Measurements from ENCODE around the gene CNTNAP5.

The CNTNAP5 gene

DNA sequence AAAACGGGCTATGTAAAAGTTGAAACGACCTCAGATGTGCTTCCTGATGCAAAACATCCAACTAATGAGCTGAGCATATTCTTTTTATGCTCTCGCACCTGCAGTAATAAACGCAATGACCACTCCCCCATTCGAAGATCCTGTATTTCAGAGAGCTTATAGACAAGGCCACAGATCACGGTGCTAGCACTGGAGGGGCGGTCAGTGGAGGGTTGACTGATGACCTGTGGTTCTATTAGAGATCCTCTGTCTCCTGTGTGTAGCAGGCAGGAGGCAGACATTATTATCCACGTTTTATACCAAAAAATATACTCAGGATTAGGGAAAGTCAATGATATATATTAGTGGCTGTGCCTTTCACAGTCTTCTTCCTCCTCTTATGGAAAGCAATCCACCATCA, 457.0 kb downstream of the CNTNAP5 start:
- DNase-seq = no peak

DNA sequence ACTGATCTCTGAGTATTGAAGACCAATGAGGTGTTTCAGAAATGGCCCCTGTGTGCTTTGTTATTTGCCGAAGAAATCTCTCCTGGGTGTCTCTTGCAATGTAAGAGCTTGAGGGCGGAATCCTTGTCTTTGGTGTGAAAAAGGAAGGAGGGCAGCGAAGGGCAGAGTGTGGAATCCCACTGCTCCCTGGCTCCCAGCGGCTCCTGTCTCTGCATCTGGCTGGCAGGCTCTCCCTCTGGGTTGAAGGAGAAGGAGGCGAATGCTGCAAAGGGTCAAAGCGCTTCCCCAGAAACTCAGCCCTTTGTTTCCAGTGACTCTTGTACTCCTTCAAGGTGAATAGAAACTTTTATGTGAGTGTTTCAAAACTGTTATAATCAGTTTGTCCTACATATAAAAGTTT, 457.5 kb downstream of the CNTNAP5 start:
- DNase-seq = no peak

DNA sequence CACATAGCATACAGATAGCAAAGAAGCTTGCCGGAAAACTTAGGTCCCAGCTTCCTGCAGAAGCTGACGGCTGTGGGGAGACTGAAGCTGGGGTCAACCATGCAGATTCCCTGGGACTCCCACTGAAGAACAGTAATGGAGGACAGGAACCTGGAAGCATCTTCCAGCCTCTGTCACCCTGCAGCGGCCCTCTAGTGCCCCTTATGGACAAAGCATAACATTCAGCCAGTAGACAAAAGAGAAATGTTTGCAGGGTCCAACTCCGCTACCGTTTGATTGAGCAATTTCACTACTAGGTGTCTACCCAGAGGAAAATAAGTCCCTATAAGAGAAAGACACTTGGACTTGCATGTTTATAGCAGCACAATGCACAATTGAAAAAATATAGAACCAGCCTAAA, 460.6 kb downstream of the CNTNAP5 start:
- no peak for DNase-seq

DNA sequence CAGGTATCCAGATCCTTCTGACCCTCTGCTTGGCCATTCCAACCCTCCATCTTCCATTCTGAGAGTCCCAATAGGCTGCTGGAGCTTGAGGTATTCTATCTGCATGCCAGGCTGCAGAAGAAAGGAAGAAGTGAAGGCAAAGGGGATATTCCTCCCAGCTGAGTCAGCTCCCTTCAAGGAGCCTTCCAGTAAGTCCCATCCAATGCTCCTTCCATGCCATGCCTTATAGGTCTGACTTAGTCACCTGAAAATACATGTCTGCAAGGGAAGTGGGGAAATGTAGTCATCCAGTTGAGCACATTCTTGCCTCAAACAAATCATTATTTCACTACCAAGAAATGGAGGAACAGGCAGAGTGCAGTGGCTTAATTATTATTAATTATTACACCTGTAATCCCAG, 464.6 kb downstream of the CNTNAP5 start:
- DNase-seq = no peak

DNA sequence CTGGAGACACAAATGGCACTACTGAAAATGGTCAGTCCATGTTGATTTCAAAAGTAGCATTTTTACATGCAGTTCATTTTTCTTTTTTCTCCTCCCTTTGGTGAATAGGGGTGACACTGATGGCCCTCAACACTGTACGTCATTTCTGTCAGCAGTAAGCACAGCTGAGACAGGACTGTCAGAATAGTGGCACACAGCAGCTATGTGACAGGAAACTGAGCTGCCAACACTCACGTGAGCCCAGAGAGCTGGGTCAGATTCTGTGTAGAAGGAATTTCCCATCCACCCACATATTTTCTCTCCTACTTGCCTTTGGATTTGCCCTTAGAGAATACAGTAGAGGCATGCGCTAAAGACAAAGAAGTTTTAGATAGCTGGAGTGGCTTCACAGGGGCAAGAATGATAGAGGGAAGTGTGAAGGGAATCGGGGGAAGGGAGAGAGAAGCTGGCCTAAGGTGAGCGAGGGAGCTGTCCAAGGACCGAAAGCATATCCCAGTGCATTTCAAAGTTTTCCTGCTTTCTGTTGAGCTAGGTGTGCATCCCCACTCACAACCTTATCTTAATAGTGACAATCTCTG, 476.6 kb downstream of the CNTNAP5 start:
- no peak for DNase-seq

DNA sequence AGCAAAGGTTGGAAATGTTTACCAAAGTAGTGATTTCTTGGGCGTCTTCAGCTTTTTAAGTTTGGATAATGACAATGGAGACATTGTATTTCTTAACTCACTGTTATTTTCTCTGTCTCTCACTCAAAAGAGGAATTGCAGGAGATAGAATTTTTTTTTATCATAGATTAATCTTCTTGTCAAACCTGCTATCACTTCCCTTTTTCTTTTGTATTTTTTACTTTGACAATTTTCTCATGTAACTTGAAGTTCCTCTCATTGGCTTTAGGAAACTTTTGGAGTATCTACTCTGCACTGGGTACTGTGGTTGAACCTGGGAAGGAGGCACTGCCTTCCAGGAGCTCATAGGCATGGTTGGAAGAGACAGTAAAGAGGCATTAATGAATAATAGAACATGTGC, 489.1 kb downstream of the CNTNAP5 start:
- no peak for DNase-seq

DNA sequence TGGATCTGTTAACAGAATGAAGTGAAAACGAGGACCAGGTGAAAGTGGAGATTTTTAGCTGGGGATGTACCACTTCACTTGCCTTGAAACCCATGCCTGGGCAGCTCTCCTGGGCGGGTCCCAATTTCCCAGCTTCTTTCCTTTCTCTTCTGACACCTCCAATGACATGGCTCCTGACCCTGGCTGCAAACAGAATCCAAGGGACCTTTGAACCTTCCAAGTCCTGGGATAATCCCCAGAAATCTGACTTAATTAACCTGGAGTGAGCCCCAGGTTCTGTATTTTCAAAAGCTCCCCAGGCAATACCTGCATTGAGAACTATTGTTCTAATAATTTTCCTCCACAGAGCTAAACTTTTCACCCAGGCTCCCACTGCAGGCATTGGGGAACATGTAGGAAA, 495.9 kb downstream of the CNTNAP5 start:
- no peak for DNase-seq

DNA sequence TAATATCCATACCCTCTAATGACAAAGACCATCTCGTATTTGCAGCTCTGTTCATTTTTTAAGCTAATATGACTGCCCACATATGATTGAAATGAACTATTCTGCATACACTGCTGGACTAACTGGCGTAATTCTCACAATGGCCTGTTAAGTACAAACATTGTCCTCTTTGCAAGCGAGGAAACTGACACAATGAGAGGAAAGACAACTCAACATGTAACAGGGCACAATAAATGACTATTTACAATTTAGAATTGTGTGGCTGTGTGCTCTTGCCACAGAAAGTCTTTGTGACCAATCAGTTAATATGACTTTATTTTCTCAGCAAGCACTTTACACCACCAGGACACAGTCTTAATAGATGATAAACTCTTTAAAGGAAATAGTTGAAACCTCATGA, 498.0 kb downstream of the CNTNAP5 start:
- no peak for DNase-seq

DNA sequence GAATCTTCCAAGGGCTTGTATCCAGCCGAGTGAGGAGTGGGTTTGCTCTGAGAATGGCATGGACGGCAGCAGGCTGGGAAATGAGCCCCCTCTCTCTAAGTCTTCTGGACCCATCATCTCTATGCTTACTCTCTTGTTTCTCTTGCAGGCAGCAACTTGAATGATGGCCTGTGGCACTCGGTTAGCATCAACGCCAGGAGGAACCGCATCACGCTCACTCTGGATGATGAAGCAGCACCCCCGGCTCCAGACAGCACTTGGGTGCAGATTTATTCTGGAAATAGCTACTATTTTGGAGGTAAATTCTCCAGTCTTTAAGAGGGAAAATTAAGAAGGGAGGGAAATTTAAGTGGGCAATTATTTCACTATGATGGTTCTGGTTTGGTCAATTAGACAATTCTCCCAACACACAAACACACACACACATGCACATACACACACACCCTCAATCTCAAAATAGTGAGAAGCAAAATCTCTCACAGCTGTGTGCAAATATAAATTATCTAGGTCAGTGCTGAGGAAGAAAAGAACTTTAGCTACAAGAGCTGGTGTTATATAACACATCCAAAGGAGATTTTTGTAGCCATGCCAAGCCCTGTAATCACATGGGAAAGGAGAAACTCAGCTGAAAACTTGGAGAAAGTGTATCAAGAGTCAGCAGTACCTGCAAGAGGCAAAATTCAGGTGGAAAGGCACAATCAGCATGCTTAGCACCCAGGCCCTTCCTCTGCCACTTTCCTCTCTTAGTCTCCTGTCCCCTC, 499.2 kb downstream of the CNTNAP5 start:
- no peak for DNase-seq

DNA sequence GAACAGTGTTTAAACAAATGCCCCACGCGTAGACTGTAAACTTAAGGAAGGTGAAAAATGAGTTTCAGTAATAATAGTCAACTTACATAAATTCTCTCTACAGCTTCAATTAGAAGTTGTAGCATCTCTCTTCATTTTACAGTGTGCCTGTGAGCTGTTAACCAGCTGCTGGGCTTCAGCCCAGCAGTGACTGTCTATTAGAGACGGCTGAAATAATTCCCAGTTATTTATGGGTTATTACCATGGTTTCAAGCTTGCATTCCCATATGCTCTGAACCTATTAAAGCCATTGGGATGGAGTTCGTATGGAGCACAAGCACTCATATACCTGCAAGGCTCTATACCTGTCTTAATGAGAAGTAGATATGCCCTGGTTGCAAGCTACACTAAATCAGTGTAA, 501.1 kb downstream of the CNTNAP5 start:
- no peak for DNase-seq

DNA sequence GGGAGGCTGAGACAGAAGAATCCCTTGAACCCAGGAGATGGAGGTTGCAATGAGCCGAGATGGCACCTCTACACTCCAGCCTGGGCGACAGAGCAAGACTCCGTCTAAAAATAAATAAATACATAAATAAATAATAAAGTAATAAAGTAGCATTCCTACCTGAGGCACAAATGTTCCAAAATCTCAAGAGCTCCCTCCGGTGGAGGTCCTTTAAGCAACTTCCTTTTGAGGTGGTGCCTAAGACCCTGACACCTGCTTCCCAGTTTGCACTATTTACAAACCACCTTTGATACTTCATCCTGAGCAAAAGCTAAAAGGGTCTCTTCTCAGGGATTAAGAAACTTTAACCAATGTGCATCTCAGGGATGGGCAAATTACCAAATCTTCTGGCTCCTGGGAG, 505.1 kb downstream of the CNTNAP5 start:
- DNase-seq = no peak

DNA sequence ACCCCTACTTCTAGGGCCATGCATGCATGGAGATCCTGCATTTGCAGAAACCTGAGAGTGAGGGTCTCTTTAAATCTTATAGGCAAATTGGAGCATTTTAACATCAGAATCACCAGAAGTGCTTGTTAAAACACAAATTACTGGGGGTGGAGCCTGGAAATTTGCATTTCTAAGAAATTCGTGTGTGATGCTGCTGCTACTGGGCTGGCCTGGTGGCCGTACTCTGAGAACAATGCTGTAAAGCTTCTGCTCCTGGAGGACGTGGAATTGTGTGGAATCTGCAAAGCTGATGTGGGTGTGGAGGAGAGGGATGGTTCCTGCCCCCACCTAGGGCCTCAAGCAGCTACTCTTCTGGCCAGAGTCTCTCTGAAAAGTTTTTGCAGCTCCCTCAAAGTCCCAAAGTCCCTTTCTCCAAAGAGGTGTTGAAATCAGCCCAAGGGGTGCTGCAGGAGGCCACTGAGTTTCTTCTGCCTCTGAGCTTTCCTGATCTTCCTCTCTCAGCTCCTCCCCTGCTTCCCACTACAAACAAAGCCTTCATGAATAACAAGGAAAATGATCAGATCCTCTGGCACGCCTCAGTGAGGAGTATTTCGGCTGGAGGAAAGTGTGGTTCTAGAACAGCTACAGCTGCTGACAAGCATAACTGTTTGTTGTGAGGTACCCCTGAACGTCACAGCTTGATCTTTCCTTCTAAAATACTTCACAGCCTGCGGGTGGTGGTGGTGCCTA, 508.3 kb downstream of the CNTNAP5 start:
- no peak for DNase-seq

DNA sequence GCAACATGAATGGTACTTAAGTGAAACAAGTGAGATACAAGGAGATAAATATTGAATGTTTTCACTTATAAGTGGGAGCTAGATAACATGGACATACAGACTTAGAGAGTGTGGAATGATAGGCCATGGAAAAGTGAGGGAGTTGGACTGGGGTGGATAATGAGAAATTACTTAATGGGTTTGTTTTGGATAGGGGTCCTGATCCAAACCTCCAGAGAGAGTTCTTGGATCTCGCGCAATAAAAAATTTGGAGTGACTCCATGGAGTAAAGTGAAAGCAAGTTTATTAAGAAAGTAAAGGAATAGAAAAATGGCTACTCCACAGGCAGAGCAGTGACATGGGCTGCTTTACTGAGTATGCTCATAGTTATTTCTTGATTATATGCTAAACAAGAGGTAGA, 508.9 kb downstream of the CNTNAP5 start:
- no peak for DNase-seq

DNA sequence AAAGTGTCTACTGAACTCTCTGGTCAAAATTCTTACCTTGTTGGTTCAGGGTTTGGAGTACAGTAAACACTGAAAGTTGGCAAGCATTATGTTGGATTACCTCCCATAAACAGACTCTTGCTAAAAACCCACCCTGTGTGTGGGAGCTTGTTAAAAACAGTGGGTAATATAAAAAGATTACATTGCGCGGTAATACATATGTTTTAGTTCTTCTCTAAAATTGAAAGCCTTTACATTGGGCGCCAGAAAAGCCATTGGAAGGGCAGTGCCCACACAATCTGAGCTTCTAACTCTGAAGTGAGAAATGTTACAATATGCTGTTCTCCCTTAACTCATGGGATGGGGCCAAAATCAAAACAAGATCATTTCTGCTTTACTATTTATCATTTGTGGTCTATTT, 510.7 kb downstream of the CNTNAP5 start:
- no peak for DNase-seq

DNA sequence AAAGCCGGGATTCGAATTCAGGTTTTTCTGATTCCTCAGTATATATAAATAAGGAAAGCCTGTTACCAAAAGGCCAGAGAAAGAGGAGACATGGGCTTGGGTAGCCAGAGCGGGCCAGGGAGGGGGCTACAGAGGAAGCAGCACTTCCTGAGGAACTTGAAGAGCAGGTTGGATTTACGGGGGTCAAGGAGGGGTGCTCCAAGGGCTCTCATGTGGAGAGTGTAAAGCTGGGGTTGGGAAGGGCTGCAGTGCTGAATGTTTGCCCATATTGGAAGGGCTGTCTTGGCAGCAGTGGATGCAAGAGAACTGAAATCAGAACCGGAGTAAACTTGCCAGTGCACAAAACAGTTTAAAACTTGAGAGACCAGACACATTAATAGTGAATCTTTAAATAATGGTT, 511.5 kb downstream of the CNTNAP5 start:
- no peak for DNase-seq

DNA sequence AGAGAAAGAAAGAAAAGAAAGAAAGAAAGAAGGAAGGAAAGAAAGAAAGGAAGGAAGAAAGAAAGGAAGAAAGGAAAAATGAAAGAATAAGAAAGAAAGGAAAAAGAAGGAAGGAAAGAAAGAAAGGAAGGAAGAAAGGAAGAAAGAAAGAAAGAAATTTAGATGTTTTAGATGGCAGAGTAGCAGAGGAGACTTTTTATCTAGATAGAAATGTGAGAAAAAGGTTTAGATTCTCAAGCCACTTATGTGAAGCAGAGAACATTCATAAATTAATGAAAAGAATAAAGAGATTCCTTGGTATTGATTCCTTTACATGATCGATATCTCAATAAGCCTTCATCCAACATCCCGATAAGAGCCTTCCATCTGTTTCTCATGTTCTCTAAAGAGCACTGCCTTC, 513.5 kb downstream of the CNTNAP5 start:
- no peak for DNase-seq

DNA sequence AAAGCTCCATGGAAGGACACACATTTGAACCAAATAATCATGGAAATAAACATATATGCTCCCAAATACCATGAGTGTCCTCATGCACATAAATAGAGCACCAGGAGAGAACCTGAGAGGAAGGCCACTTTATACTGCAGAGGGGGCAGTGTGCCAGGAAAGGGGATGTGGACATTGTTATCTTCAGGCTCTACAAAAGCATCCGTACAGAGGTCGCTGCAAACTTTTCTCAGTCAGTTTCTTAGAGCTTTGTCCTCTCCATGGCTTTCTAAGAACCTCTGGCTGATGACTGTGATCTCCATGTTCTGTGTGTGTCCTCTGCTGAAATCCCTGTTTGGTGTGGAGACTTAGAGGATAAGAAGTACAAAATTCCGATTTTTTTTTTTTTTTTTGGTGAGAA, 515.7 kb downstream of the CNTNAP5 start:
- DNase-seq = no peak

DNA sequence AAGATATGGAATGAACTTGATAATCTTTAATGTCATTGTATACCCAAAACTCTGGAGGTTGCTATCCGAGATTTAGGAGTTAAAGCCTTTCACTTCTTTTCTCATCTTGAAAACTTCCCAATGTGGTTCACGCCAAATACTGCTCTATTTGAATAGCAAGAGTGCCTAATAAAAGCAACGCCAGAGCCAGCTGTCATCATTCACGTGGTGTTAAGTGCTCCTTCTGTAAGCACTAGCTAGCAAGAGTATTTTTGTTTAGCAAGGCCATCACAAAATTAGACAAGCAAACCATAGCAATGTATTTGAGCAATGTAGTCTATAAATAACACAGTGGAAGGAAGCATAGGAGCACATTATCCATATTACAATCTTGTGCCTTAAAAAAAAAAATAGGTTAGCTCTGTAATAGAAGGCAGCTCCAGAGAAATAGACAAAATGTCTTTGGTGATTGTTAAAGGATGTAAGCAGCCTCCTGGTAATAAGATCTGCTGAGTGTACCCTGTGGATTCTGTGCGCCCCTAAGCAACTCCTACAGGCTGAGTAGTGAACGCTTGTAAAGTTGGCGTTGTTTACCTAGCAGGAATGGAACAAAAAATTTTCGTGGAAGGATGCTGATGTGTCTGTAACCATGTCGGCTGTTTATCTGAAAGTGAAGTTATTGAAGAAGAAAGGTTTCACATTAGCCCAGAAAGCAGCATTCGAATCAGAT, 518.0 kb downstream of the CNTNAP5 start:
- DNase-seq = no peak

DNA sequence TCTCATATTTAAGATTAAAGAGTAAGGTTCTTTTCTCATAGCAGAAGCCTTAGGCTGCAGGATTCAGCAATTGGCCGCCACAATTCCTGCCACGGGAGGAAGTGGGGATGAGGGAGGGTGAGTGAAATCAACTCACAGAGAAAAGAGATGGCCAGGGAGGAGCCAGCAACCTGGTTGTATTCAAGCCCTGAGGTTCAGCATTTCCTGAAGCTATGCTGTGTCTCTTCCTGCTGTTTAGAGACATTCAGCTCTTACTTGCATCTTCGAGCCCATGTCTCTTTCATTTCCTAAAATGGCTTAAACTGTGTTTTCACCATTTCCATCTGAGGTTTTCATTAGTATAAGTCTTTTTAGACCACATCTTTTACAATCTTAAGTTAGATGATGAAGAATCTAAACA, 522.6 kb downstream of the CNTNAP5 start:
- no peak for DNase-seq

DNA sequence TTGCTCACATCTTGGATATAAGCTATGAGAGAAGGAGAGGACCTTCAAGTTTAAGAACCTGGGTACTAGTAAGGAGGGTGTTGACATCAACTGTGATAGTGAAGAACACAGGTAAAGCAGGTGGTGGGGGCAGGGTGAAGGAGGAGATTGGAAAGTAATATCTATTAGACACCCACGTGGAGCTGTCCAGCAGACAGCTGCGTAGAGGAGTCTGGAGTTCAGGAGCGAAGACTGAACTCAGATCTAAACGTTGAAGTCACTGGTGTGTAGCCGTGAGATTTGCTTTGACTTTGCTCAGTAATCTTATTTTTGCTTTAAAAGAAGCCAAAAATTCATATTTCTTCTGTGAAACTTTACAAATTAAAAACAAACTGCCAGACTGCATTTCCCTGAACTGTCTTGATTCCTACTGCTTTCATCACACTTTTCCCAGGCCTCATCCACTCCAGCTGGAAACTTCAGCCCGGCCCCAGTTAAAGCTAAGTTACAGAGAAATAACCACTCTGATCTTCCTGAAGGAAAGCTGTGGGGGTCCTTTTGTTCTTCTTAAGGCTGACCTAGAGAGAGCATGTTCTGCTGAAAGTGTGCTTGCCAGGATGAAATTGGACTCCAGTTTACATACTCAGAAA, 533.3 kb downstream of the CNTNAP5 start:
- DNase-seq = no peak

DNA sequence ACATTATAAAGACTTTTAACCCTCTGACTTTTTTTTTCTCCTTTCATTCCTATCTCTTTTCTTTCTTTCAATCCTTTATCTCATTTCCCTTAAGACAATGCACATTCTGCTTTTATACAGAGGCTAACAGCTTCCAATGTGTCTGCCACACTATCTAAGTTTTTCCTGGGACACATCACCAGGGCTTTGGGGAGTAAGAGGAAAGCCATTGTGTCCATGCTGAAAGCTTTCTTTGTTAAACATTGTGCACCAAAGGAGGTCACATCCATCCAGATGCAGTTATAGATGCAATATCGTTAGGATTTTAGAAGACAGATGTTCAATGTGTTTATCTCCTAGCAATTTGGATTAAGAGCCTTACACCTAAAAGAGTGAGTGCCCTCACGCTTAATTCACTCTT, 534.1 kb downstream of the CNTNAP5 start:
- DNase-seq = no peak

DNA sequence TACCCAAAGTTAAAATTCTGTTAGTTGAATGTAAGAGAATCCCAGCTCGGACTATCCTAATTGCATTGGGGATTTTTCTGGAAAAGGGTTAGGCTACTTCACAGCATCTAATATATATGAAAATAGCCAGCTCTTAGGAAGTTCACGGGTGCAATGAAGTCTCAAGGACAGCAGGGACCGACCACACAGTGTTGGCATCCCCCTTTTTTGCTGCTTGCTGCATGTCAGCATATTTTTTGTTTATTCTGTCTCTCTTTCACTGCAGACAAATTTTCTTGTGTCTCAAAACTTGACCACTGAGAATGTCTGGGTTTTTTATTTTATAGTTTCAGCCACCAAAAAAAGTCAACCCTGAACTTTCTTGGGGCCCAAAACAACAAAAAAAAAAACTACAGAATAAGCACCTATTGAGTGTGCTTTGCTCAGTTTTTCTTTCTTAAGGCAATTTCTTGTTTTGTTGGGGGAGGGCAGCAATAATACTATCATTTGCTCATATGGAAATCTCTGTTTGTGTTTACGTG, 535.6 kb downstream of the CNTNAP5 start:
- no peak for DNase-seq

DNA sequence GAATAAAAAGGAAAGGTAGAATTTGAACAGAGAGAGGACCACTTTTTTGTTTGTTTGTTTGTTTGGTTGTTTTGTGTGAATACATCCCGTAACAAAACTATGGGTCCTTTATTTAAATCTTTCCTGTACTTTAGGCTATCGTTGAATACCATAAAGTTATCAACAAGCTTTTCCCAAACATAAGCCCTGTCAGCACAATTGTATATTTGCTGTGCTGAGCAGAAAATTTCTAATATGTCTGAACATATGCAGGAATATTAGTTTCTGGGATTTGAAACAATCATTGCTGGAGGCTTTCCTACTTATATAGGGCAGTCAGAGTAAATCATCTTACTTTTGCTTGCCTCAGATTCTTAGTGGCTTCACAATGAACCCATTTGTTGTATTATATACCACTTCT, 536.4 kb downstream of the CNTNAP5 start:
- DNase-seq = no peak
